Right cardiac atrium (tissue), 5 donors: ENCODE data around the gene SCP2. TPM values are rescaled to one million over a fixed set of nuclear protein-coding genes. Genes with fewer than 3 reads are reported as not detected.
A peak's percentile ranks its signal among the peaks of the same experiment; 100 is the strongest.

Experiments used
- ATAC-seq, 2 donors: fragments of 200-7000 bp; cut with Tn5 transposase; one replicate each; pipeline versions ENCODE4 v1.8.0 to v1.9.1; 2020; ENCODE audit warnings: moderate library complexity in 2 of 2, mild to moderate bottlenecking in 1 of 2
- DNase-seq, 3 donors: peaks; one replicate each; pipeline ENCODE4 v3.0.0-alpha.2; 2020
- H3K27ac ChIP-seq: one replicate; pipeline ENCODE4 v1.5.1; 2013; ENCODE audit warnings: mild to moderate bottlenecking, low read length, control low read depth, moderate library complexity
- H3K27me3 ChIP-seq: one replicate; pipeline ENCODE4 v1.6.1; 2013; ENCODE audit not compliant: control insufficient read depth, insufficient read depth
- H3K4me1 ChIP-seq: one replicate; pipeline ENCODE4 v1.6.1; 2013; ENCODE audit warnings: low read length; ENCODE audit not compliant: control insufficient read depth, insufficient read depth
- H3K4me3 ChIP-seq: one replicate; pipeline ENCODE4 v1.5.1; 2013; ENCODE audit warnings: low read length, control low read depth
- H3K9me3 ChIP-seq: one replicate; pipeline ENCODE4 v1.6.1; 2013; ENCODE audit warnings: low read length; ENCODE audit not compliant: control insufficient read depth
- WGBS: extraction: QIAGEN DNeasy Blood & Tissue Kit; methylation state at CpG from one replicate; pipeline ENCODE4 v1.1.7; 2013; 5-methylcytosine and 5-hydroxymethylcytosine counted together
- intact Hi-C, 4 donors: fragments of 100-400 bp; cut with DNase I; formaldehyde crosslinking; loops; one replicate each; pipeline versions ENCODE4 v1.11.0 to v1.14.0; 2022 to 2023
- polyA plus RNA-seq: library from polyadenylated mRNA; stranded (reverse); fragments of 200-250 nt; gene quantifications from one replicate; pipeline ENCODE4 v1.2.3, GENCODE V29; 2013
- total RNA-seq, 4 donors: library from RNA; stranded (reverse); fragmentation: NEBNext Ultra II Directional; extraction: Animal tissue kit (Norgen Biotek cat#: 25700); gene quantifications; one replicate each; pipeline ENCODE4 v1.2.1, GENCODE V29; 2021
- donor health status: healthy with polysubstance abuse.
- donor health status: DM: no; HTN: yes; CAD: no.
- donor health status: DM: no; HTN: no; CAD: no.
- donor health status: DM: no; HTN: yes; CAD: no; lungs with severe emphysema.
- donor health status: DM: yes; HTN: yes; CAD: no.

The SCP2 gene
- total and polyA plus RNA-seq, 5 donors = 129 to 203 (median 140) TPM

- intact Hi-C loops = no loop called here
- peak; percentile 45 to 70 for ATAC-seq
Measured at GRCh38 chr1:52916241-52916975, 10.7 kb upstream of the SCP2 start.

GRCh38 chr1:52917156-52917555 lies 9.9 kb upstream of the SCP2 start:
- Histone ChIP-seq H3K9me3 (no peaks in the 10 kb centered on the region), H3K4me3 (no peak overlapping the region), H3K27ac (peak overlapping the region; percentile 61), H3K4me1 (peaks cover 13% of the 10 kb centered on the region), H3K27me3 (no peaks in the 10 kb centered on the region)
- intact Hi-C loops = no loop called here
- DNase-seq (peak in 2 of 3 donors; percentile 48 to 67), ATAC-seq (peak; percentile 12 to 36)
- whole genome bisulfite sequencing = 61% methylated on average over 7 of the region's 7 CpGs

More at GRCh38 chr1:52916241-52916975, 10.7 kb upstream of the SCP2 start:
- Histone ChIP-seq H3K27me3 (no peaks in the 10 kb centered on the region), H3K27ac (peak overlapping the region; percentile 5), H3K9me3 (no peaks in the 10 kb centered on the region), H3K4me1 (peaks cover 13% of the 10 kb centered on the region), H3K4me3 (no peak overlapping the region)
- 70% methylated on average over 10 of the region's 10 CpGs for WGBS
- DNase-seq = peak; percentile 39 to 83 (median 61)

GRCh38 chr1:52917581-52917980 lies 9.5 kb upstream of the SCP2 start:
- Histone ChIP-seq H3K27me3 (no peaks in the 10 kb centered on the region), H3K4me3 (no peak overlapping the region), H3K27ac (peak overlapping the region; percentile 61), H3K9me3 (no peaks in the 10 kb centered on the region), H3K4me1 (peaks cover 13% of the 10 kb centered on the region)
- intact Hi-C loops = no loop called here
- 93% methylated on average over 1 of the region's 1 CpG for WGBS
- DNase-seq (no peak), ATAC-seq (no peak)

GRCh38 chr1:52918201-52918600 lies 8.9 kb upstream of the SCP2 start:
- ATAC-seq (no peak), DNase-seq (no peak)
- intact Hi-C loops = no loop called here
- H3K4me3 ChIP-seq = no peak overlapping the region
- peaks cover 13% of the 10 kb centered on the region for H3K4me1 ChIP-seq
- WGBS = 87% methylated on average over 6 of the region's 6 CpGs
- no peaks in the 10 kb centered on the region for H3K9me3 ChIP-seq
- H3K27ac ChIP-seq = no peak overlapping the region
- no peaks in the 10 kb centered on the region for H3K27me3 ChIP-seq

GRCh38 chr1:52919051-52919722 lies 7.9 kb upstream of the SCP2 start:
- ATAC-seq (no peak), DNase-seq (no peak)
- 93% methylated on average over 7 of the region's 7 CpGs for WGBS
- Histone ChIP-seq H3K9me3 (no peaks in the 10 kb centered on the region), H3K27me3 (no peaks in the 10 kb centered on the region), H3K27ac (no peak overlapping the region), H3K4me3 (no peak overlapping the region), H3K4me1 (peaks cover 12% of the 10 kb centered on the region)
- intact Hi-C loops = no loop called here

GRCh38 chr1:52919723-52920483 lies 7.2 kb upstream of the SCP2 start:
- no peaks in the 10 kb centered on the region for H3K9me3 ChIP-seq
- no peak overlapping the region for H3K4me3 ChIP-seq
- 84% methylated on average over 10 of the region's 10 CpGs for WGBS
- H3K27ac ChIP-seq = peak overlapping the region; percentile 13
- DNase-seq = peak in 1 of 3 donors; percentile 42
- ATAC-seq = no peak
- H3K4me1 ChIP-seq = peaks cover 6% of the 10 kb centered on the region
- intact Hi-C loops = loop anchor here in 1 of 4 donors (10.0 kb wide), 1 partner anchor 215 kb away; no protein-coding TSS in a partner anchor
- H3K27me3 ChIP-seq = no peaks in the 10 kb centered on the region

DNA sequence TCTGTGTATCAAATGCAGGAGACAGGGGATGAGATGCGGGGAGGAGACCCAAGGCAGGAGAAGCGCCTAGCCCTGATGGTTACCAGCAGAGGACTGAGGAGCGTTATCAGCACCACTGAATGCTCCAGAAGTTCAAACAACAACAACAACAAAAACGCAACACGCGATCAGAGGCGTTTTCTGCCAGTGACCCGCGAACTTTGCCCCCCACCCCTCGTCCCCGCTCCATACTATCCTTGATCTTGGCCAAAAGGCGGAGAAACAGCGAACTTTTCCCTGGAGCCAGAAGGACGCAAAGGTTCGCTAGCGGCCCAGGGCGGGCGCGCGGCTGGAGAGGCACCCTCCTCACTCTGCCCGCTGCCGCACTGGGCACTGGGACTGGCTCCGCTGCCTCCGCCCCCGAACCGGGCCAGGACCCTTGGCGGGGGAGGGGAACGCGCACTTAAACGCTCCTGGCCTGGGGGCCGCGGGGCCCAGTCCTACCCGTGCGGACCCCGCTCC lies 6.2 kb upstream of the SCP2 start:
- 17% methylated on average over 35 of the region's 35 CpGs for WGBS
- DNase-seq (peak in 2 of 3 donors; percentile 74 to 76), ATAC-seq (peak; percentile 79 to 80)
- H3K4me3 ChIP-seq = peak overlapping the region; percentile 65
- H3K27me3 ChIP-seq = no peaks in the 10 kb centered on the region
- H3K4me1 ChIP-seq = peaks cover 3% of the 10 kb centered on the region
- H3K27ac ChIP-seq = peak overlapping the region; percentile 73
- intact Hi-C loops = loop anchor here in 1 of 4 donors (10.0 kb wide), 1 partner anchor 216 kb away; no protein-coding TSS in a partner anchor
- H3K9me3 ChIP-seq = no peaks in the 10 kb centered on the region

- WGBS = 36% methylated on average over 5 of the region's 5 CpGs
- Histone ChIP-seq H3K27me3 (no peaks in the 10 kb centered on the region), H3K27ac (peak overlapping the region; percentile 83), H3K4me3 (no peak overlapping the region), H3K9me3 (no peaks in the 10 kb centered on the region), H3K4me1 (no peaks in the 10 kb centered on the region)
- intact Hi-C loops = loop anchor here in 1 of 4 donors (10.0 kb wide), 1 partner anchor 221 kb away; no protein-coding TSS in a partner anchor
- peak in 1 of 3 donors; percentile 73 for DNase-seq
- ATAC-seq = peak in 1 of 2 donors; percentile 6
Measured at GRCh38 chr1:52925571-52926005, 1.5 kb upstream of the SCP2 start.

DNA sequence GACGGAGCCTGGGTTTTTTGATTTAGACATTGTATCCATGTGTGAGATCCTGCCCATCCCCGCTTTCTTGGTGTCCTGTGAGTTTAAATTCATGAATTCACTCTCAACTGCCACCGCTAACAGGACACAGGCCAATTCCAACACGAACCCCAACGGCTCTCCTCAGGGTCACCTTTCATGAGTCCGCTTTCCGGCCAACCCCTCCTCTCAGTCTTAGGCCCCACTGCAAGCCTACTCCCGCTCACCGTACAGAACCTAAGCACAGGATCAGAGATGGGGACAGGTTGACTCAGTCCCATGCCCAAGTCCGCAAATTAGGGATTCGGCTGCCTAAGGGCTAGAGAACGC lies 238 bp upstream of the SCP2 start:
- 11% methylated on average over 12 of the region's 12 CpGs for WGBS
- no peaks in the 10 kb centered on the region for H3K9me3 ChIP-seq
- DNase-seq = no peak
- H3K27me3 ChIP-seq = no peaks in the 10 kb centered on the region
- intact Hi-C loops = loop anchor here in 1 of 4 donors (10.0 kb wide), 1 partner anchor 222 kb away; no protein-coding TSS in a partner anchor
- H3K4me3 ChIP-seq = peak overlapping the region; percentile 79
- ATAC-seq = no peak
- H3K27ac ChIP-seq = peak overlapping the region; percentile 92
- H3K4me1 ChIP-seq = no peaks in the 10 kb centered on the region

DNA sequence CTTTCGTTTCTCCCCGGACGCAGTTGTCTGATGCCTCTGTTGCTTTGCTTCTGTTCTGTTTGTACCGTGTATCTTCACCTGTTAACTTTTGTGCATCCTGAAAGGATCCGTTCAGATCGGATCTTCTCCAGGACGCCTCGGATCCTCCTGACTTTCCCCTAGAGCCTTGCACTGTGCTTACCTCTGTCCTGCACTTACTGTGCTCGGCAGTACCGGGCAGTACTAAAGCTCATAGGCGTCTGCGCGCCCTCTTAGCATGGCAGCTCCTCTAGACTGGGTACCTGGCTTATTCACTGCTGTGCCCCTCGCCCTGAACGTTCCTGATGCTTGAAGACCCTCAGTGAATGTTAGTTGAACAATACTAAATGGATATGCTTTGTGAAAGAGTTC lies 934 bp downstream of the SCP2 start:
- Histone ChIP-seq H3K4me3 (peak overlapping the region; percentile 79), H3K27ac (peak overlapping the region; percentile 25), H3K9me3 (no peaks in the 10 kb centered on the region), H3K4me1 (no peaks in the 10 kb centered on the region), H3K27me3 (no peaks in the 10 kb centered on the region)
- intact Hi-C loops = loop anchor here in 1 of 4 donors (10.0 kb wide), 1 partner anchor 223 kb away; no protein-coding TSS in a partner anchor
- WGBS = 24% methylated on average over 15 of the region's 15 CpGs
- ATAC-seq (peak; percentile 30 to 51), DNase-seq (no peak)
